Prostate gland (tissue), 2 donors: ENCODE data around the gene RPTOR. TPM values are rescaled to one million over a fixed set of nuclear protein-coding genes. Genes with fewer than 3 reads are reported as not detected.

Experiments
- DNase-seq: peaks from one replicate; pipeline ENCODE4 v3.0.0-alpha.2; 2019; ENCODE audit warnings: low spot score
- H3K27ac ChIP-seq, 2 donors: fragments of 200-600 bp; sonication (generic); 2 replicates each; pipeline ENCODE4 v1.5.1; 2017 to 2019
- H3K27me3 ChIP-seq: fragments of 200-600 bp; sonication (generic); replicated peaks from 2 replicates; pipeline ENCODE4 v1.5.1; 2019; ENCODE audit not compliant: insufficient read depth
- H3K36me3 ChIP-seq, 2 donors: fragments of 200-600 bp; sonication (generic); 1 replicate in 1 of 2; 2 replicates in 1 of 2; pipeline versions ENCODE4 v1.5.1 to v1.8.1; 2017 to 2019
- H3K4me1 ChIP-seq: fragments of 200-600 bp; sonication (generic); replicated peaks from 2 replicates; pipeline ENCODE4 v1.5.1; 2019
- H3K4me3 ChIP-seq, 2 donors: fragments of 200-600 bp; sonication (generic); 2 replicates each; pipeline ENCODE4 v1.5.1; 2017 to 2019
- H3K9me3 ChIP-seq: fragments of 200-600 bp; sonication (generic); 2 replicates; pipeline ENCODE4 v1.5.1; 2017
- POLR2A ChIP-seq: fragments of 450-650 bp; IDR thresholded peaks from one replicate; pipeline ENCODE4 v1.6.1; 2016; ENCODE audit warnings: antibody characterized with exemption, mild to moderate bottlenecking
- POLR2AphosphoS5 ChIP-seq: sonication (generic); formaldehyde crosslinking; IDR thresholded peaks from one replicate; pipeline ENCODE4 v1.6.1; 2017; ENCODE audit warnings: antibody characterized with exemption
- WGBS: methylation state at CpG from one replicate; pipeline ENCODE4 v1.1.5; 2018; 5-methylcytosine and 5-hydroxymethylcytosine counted together
- intact Hi-C: fragments of 100-400 bp; cut with DNase I; formaldehyde crosslinking; loops from one replicate; pipeline ENCODE4 v1.14.2; 2022
- total RNA-seq, 2 donors: library from RNA; depleted of rRNA; stranded (reverse); fragments of >200 nt; gene quantifications; one replicate each; pipeline ENCODE4 v1.1.0, GENCODE V29; 2016
- TF ChIP-seq, protein P1 (sequence below), 4 experiments: fragments of 200-600 bp in 2 of 4; fragments of 450-650 bp in 2 of 4; sonication (generic) in 2 of 4; IDR thresholded peaks; 1 replicate in 3 of 4; 2 replicates in 1 of 4; pipeline ENCODE4 v1.5.1; 2016 to 2019; ENCODE audit warnings: antibody characterized with exemption in 4 of 4, mild to moderate bottlenecking in 2 of 4, moderate library complexity in 2 of 4

Gene RPTOR
- total RNA-seq, 2 donors from 2014 or later = 30.3 to 62.5 TPM

GRCh38 chr17:80526116-80526910 is 18.3 kb upstream of the RPTOR start:
- no peak for DNase-seq
- H3K27ac ChIP-seq = no peak overlapping the region
- WGBS = 62% methylated on average over 28 of the region's 28 CpGs
- no peaks in the 10 kb centered on the region for H3K36me3 ChIP-seq
- no peaks in the 10 kb centered on the region for H3K27me3 ChIP-seq
- H3K4me1 ChIP-seq = no peaks in the 10 kb centered on the region
- H3K9me3 ChIP-seq = no peaks in the 10 kb centered on the region
- intact Hi-C loops = no loop called here
- no peak for TF ChIP-seq POLR2AphosphoS5
- no peak for TF ChIP-seq POLR2A
- TF ChIP-seq, protein P1, sequence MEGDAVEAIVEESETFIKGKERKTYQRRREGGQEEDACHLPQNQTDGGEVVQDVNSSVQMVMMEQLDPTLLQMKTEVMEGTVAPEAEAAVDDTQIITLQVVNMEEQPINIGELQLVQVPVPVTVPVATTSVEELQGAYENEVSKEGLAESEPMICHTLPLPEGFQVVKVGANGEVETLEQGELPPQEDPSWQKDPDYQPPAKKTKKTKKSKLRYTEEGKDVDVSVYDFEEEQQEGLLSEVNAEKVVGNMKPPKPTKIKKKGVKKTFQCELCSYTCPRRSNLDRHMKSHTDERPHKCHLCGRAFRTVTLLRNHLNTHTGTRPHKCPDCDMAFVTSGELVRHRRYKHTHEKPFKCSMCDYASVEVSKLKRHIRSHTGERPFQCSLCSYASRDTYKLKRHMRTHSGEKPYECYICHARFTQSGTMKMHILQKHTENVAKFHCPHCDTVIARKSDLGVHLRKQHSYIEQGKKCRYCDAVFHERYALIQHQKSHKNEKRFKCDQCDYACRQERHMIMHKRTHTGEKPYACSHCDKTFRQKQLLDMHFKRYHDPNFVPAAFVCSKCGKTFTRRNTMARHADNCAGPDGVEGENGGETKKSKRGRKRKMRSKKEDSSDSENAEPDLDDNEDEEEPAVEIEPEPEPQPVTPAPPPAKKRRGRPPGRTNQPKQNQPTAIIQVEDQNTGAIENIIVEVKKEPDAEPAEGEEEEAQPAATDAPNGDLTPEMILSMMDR (IDR thresholded peaks at IDR 0.05) = no peak
- H3K4me3 ChIP-seq = no peak overlapping the region

GRCh38 chr17:80527016-80527645 is 17.5 kb upstream of the RPTOR start:
- Histone ChIP-seq H3K4me1 (no peaks in the 10 kb centered on the region), H3K4me3 (no peak overlapping the region), H3K9me3 (no peaks in the 10 kb centered on the region), H3K36me3 (no peaks in the 10 kb centered on the region), H3K27ac (no peak overlapping the region), H3K27me3 (no peaks in the 10 kb centered on the region)
- intact Hi-C loops = no loop called here
- 91% methylated on average over 21 of the region's 21 CpGs for WGBS
- no peak for DNase-seq
- no peak for TF ChIP-seq POLR2A
- TF ChIP-seq, protein P1 (IDR thresholded peaks at IDR 0.05) = no peak
- no peak for TF ChIP-seq POLR2AphosphoS5

DNA sequence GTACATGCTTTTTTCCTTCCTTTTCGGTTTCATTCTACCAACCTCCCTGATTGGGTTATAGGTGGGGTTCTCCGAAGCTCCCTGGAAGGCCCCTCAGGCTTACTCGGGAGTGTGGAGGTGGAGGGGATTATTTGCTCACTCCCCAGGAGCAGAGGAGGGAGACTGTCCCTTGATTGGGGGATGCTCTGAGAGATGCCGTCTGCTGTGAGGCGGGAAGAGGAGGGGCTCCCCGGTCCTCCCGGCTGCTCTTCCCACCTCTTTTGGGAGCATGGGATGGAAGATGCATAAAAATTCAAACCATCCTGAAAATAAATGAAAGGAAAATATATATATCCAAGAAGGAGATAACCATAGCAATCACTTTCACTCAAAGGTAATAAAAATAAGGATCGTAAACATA is 16.1 kb upstream of the RPTOR start:
- H3K4me3 ChIP-seq = no peak overlapping the region

DNA sequence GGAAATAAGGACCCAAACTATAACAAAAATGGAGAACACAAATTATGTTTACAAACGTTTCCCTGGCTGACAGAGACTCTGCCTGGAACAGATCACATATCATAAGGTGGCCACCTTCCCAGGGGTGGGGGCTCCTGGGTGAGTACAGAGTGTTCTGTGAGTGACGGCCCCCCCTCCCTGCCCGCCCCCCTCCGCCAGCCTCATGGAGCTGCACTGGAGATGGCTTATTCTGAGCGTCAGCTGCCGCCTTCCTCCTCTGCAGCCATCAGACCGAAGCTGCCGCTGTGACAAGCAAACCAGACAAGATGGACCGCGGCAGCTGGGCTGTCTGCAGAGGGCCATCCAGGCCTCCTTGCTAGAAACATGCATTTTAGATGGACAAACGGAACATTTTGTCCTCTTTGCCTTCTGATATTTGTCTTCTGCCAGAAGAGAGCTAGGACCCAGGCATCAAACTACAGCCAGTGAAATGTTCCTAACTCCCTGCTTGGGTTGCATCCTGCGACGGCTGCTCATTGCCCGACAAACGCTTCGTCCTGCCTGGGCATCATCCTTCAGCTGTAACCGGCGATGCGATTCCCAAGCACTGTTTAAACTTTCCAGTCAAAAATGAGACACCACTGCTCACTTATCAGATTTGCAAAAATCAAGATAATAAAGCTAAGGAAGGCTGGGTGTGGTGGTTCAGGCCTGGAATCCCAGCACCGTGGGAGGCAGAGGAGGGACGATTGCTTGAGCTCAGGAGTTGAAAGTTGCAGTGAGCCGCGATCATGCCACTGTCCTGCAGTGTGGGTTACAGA is 15.3 kb upstream of the RPTOR start:
- intact Hi-C loops = no loop called here
- no peak for DNase-seq
- Histone ChIP-seq H3K9me3 (no peaks in the 10 kb centered on the region), H3K4me1 (no peaks in the 10 kb centered on the region), H3K27ac (peak overlapping the region; percentile 10 to 21), H3K4me3 (no peak overlapping the region), H3K36me3 (no peaks in the 10 kb centered on the region), H3K27me3 (no peaks in the 10 kb centered on the region)
- 43% methylated on average over 23 of the region's 23 CpGs for WGBS
- TF ChIP-seq, protein P1 (IDR thresholded peaks at IDR 0.05) = no peak
- TF ChIP-seq POLR2AphosphoS5 (no peak), POLR2A (no peak)

More for the DNA sequence above, 16.1 kb upstream of the RPTOR start:
- Histone ChIP-seq H3K36me3 (no peaks in the 10 kb centered on the region), H3K4me1 (no peaks in the 10 kb centered on the region), H3K27me3 (no peaks in the 10 kb centered on the region), H3K9me3 (no peaks in the 10 kb centered on the region), H3K27ac (peak overlapping the region; percentile 10 to 21)
- DNase-seq = no peak
- WGBS = 36% methylated on average over 8 of the region's 8 CpGs
- intact Hi-C loops = no loop called here
- TF ChIP-seq POLR2A = no peak
- TF ChIP-seq, protein P1 (IDR thresholded peaks at IDR 0.05) = no peak
- no peak for TF ChIP-seq POLR2AphosphoS5
